Heart right ventricle (tissue), 16 donors: Measurements from ENCODE around the gene MAPRE3. TPM values are rescaled to one million over a fixed set of nuclear protein-coding genes. Genes with fewer than 3 reads are reported as not detected.

ENCODE experiments used
- ATAC-seq, 8 donors: fragments of 200-7000 bp; cut with Tn5 transposase; one replicate each; pipeline ENCODE4 v1.9.1; 2020; ENCODE audit warnings: mild to moderate bottlenecking in 8 of 8, moderate library complexity in 8 of 8, moderate number of reproducible peaks in 1 of 8
- DNase-seq, 2 donors: peaks; one replicate each; pipeline ENCODE4 v3.0.0-alpha.2; 2020
- H3K27ac ChIP-seq, 10 donors: fragments of 200-600 bp; sonication (generic) in 2 of 10; one replicate each; pipeline versions ENCODE4 v1.5.0 to v1.8.0; 2020 to 2022; ENCODE audit warnings: mild to moderate bottlenecking in 3 of 10
- H3K27me3 ChIP-seq, 7 donors: fragments of 200-600 bp; one replicate each; pipeline ENCODE4 v1.8.0; 2021 to 2022; ENCODE audit warnings: mild to moderate bottlenecking in 2 of 7
- H3K36me3 ChIP-seq, 9 donors: fragments of 200-600 bp; sonication (generic) in 1 of 9; one replicate each; pipeline versions ENCODE4 v1.5.0 to v1.8.0; 2020 to 2022; ENCODE audit warnings: mild to moderate bottlenecking in 2 of 9
- H3K4me1 ChIP-seq, 9 donors: fragments of 200-600 bp; sonication (generic) in 1 of 9; one replicate each; pipeline versions ENCODE4 v1.5.0 to v1.8.0; 2020 to 2022; ENCODE audit warnings: mild to moderate bottlenecking in 4 of 9
- H3K4me3 ChIP-seq, 10 donors: fragments of 200-600 bp; sonication (generic) in 2 of 10; one replicate each; pipeline versions ENCODE4 v1.5.0 to v1.8.0; 2020 to 2022; ENCODE audit warnings: mild to moderate bottlenecking in 7 of 10, moderate library complexity in 2 of 10
- H3K9me3 ChIP-seq, 11 donors: fragments of 200-600 bp in 10 of 11; sonication (generic) in 2 of 11; one replicate each; pipeline versions ENCODE4 v1.5.0 to v1.8.0; 2013 to 2022; ENCODE audit warnings: mild to moderate bottlenecking in 2 of 11, control low read depth in 1 of 11, moderate library complexity in 1 of 11
- WGBS, 2 donors: extraction: QIAGEN DNeasy Blood & Tissue Kit; methylation state at CpG; one replicate each; pipeline ENCODE4 v1.1.7; 2013; ENCODE audit warnings: inconsistent platforms in 1 of 2; 5-methylcytosine and 5-hydroxymethylcytosine counted together
- intact Hi-C, 10 donors: fragments of 100-400 bp; cut with DNase I; formaldehyde crosslinking; loops; one replicate each; pipeline versions ENCODE4 v1.11.1 to v1.14.2; 2022
- polyA plus RNA-seq, 2 donors: library from polyadenylated mRNA; stranded (reverse); fragments of 200-250 nt; gene quantifications; one replicate each; pipeline ENCODE4 v1.2.3, GENCODE V29; 2013
- total RNA-seq, 10 donors: library from RNA; stranded (reverse); fragmentation: NEBNext Ultra II Directional in 3 of 10; extraction: Animal tissue kit (Norgen Biotek cat#: 25700) in 3 of 10; gene quantifications; one replicate each; pipeline versions ENCODE4 v1.2.1 to v1.2.4, GENCODE V29; 2021 to 2023
- TF ChIP-seq, protein P1 (sequence below), 9 donors: fragments of 200-600 bp; sonication (generic) in 2 of 9; IDR thresholded peaks; one replicate each; pipeline versions ENCODE4 v1.5.0 to v1.8.0; 2021 to 2022; ENCODE audit warnings: antibody characterized with exemption in 9 of 9, mild to moderate bottlenecking in 5 of 9, moderate library complexity in 1 of 9
- donor health status: Arrhythmogenic right ventricular cardiomyopathy.
- donor health status: ischemic (EF 13 %, LVEDD 7.1; RV severe dilation, severe dysfunction).
- donor health status: healthy with polysubstance abuse.
- donor health status: DM: no; HTN: yes; CAD: no.
- donor health status: DM: no; HTN: no; CAD: no.
- donor health status: ischemic (EF 25% LVEDD 6.9; RV normal size, moderate dysfunction).
- donor health status: ischemic (EF 25% LVEDD 5.7; RV mildly dilated, moderate dysfunction).
- donor health status: healthy.
- donor health status: DM: yes; HTN: yes; CAD: no.
- donor health status: Ischemic cardiomyopathy.
- donor health status: ischemic (EF 35%, LVEDD 5.7; RV mildly dilated, moderate dysfunction).
- donor health status: nonischemic (EF 11% LVEDD 7.7; RV severe dilation, severe dysfunction).
- donor health status: DM: yes; HTN: yes; CAD: no.
- donor health status: PGD.
- donor health status: ischemic (EF 29% LVEDD 5.4; RV normal size, mild dysfunction).
- donor health status: nonischemic (EF 23%, LVEDD 6.1; RV moderate dilation, normal function).

The MAPRE3 gene
- total and polyA plus RNA-seq, 12 donors, result 23.0 to 68.8 (median 47.2) TPM

DNA sequence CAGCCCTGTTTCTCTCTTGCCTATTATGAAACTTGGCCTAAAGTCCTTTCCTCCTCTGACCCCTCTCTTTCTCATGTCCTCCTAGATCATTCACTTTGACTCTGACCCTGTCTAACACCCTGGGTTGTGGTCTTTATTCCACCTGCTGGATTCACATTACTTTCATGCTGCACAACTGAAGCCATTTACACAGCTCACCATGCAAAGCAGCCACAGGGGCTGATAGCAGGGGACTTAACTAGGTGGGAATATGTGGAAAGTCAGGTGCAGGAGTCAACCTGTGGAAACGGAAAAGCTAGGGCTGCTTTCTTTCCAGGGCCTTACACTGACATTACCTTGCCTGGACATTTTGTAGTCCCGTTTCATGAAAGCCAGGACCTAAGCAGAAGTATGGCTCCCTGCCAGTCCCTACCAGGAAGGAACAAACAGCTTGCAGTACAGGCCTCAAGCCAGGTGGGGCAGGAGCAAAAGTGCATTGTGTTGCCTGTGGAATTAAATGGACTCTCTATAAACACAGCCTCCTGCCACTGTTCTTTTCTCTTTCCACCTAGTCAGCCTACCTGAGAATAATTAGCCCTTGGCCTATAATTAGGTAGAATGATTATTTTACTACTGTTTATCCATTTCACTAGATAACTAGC lies 11.8 kb downstream of the MAPRE3 start:
- peaks cover 3 to 38% (median 22%) of the 10 kb centered on the region in 9 donors for H3K4me1 ChIP-seq
- H3K36me3 ChIP-seq, result no peaks in the 10 kb centered on the region
- peak overlapping the region in 8 of 10 donors; percentile 12 to 57 (median 40) for H3K27ac ChIP-seq
- H3K9me3 ChIP-seq, result no peaks in the 10 kb centered on the region
- DNase-seq (peak; percentile 41 to 77), ATAC-seq (peak; percentile 80 to 95 (median 86))
- WGBS, 2 donors, result 26 to 31% methylated on average over 2 of the region's 2 CpGs
- TF ChIP-seq, protein P1, sequence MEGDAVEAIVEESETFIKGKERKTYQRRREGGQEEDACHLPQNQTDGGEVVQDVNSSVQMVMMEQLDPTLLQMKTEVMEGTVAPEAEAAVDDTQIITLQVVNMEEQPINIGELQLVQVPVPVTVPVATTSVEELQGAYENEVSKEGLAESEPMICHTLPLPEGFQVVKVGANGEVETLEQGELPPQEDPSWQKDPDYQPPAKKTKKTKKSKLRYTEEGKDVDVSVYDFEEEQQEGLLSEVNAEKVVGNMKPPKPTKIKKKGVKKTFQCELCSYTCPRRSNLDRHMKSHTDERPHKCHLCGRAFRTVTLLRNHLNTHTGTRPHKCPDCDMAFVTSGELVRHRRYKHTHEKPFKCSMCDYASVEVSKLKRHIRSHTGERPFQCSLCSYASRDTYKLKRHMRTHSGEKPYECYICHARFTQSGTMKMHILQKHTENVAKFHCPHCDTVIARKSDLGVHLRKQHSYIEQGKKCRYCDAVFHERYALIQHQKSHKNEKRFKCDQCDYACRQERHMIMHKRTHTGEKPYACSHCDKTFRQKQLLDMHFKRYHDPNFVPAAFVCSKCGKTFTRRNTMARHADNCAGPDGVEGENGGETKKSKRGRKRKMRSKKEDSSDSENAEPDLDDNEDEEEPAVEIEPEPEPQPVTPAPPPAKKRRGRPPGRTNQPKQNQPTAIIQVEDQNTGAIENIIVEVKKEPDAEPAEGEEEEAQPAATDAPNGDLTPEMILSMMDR (IDR thresholded peaks at IDR 0.05), result peak in 7 of 9 donors; percentile 18 to 61 (median 49)
- H3K27me3 ChIP-seq, result no peaks in the 10 kb centered on the region
- no peak overlapping the region for H3K4me3 ChIP-seq
- intact Hi-C loops, result no loop called here

DNA sequence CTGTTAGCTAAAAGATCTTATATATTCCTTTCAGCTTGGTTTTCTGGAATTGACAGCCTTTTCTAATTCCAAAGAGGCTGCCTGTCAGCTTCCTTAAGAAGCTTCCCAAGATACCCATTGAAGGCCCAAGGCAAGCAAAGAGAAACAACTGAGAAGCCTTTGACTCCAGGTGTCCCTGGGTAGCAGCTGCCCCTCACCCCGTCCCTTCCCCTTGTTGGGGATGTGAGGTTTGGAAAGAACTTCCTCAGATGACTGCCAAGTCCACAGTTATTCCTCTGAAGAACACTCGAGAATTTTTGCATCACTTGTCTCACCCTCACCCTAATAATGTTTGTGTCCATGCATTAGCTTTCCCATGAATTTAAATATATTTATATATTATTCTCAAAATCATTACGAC lies 13.3 kb downstream of the MAPRE3 start:
- H3K27me3 ChIP-seq, result no peaks in the 10 kb centered on the region
- TF ChIP-seq, protein P1 (IDR thresholded peaks at IDR 0.05), result no peak
- no peaks in the 10 kb centered on the region for H3K9me3 ChIP-seq
- DNase-seq (no peak), ATAC-seq (no peak)
- peaks cover 0 to 23% (median 17%) of the 10 kb centered on the region in 9 donors for H3K4me1 ChIP-seq
- WGBS, 2 donors, result 77 to 90% methylated on average over 3 of the region's 3 CpGs
- H3K27ac ChIP-seq, result no peak overlapping the region
- intact Hi-C loops, result no loop called here
- no peaks in the 10 kb centered on the region for H3K36me3 ChIP-seq
- no peak overlapping the region for H3K4me3 ChIP-seq

DNA sequence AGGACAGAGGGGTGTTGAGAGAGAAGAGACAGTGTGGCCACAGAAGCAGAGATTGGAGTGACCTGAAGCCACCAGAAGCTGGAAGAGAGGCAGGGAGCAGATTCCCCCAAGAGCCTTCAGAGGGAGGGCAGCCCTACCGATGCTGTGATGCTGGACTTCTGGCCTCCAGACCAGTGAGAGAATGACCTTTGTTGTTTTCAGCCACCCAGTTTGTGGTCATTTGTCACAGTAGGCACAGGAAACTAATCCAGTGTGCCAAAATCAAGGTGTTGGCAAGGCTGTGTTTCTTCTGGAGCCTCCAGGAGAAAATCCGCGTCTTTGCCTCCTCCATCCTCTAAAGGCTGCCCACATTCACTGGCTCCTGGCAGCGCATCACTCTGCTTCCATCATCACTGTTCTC lies 15.4 kb downstream of the MAPRE3 start:
- H3K27me3 ChIP-seq, result no peaks in the 10 kb centered on the region
- H3K4me3 ChIP-seq, result no peak overlapping the region
- H3K27ac ChIP-seq, result no peak overlapping the region
- H3K36me3 ChIP-seq, result no peaks in the 10 kb centered on the region
- DNase-seq, result no peak
- intact Hi-C loops, result no loop called here
- 95% methylated on average over 4 of the region's 4 CpGs for WGBS, 2 donors
- TF ChIP-seq, protein P1 (IDR thresholded peaks at IDR 0.05), result no peak
- no peaks in the 10 kb centered on the region for H3K9me3 ChIP-seq
- H3K4me1 ChIP-seq, result peaks cover 0 to 16% (median 13%) of the 10 kb centered on the region in 9 donors
- ATAC-seq, result no peak

DNA sequence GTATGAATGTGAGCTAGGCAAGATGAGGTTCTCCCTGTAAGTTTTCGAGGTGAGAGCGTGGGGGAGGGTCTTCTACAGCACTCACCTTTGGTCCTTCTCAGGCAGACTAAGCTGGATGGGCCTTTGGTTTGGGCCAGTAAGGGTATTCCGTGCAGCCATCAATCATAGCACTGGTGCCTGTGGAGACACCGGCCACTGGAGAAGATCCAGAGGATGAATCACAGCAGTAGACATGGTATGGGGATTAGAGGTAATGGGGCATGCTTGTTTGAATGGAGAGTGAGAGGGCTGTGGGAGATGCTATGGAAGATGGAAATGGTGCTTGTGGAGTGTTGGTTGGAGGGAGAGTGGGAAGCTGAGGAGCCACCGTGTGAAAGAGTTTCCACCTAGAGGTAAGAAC lies 16.1 kb downstream of the MAPRE3 start:
- ATAC-seq, result no peak
- 88 to 90% methylated on average over 5 of the region's 5 CpGs for WGBS, 2 donors

More for the DNA sequence above, 16.1 kb downstream of the MAPRE3 start:
- Histone ChIP-seq H3K27me3 (no peaks in the 10 kb centered on the region), H3K4me3 (no peak overlapping the region), H3K9me3 (no peaks in the 10 kb centered on the region), H3K4me1 (peaks cover 0 to 15% (median 13%) of the 10 kb centered on the region in 9 donors), H3K36me3 (no peaks in the 10 kb centered on the region), H3K27ac (no peak overlapping the region)
- intact Hi-C loops, result no loop called here
- DNase-seq, result no peak
- TF ChIP-seq, protein P1 (IDR thresholded peaks at IDR 0.05), result no peak
